Activated T-cell treated with anti-CD3 and anti-CD28 coated beads, Interleukin-2, amount 50 U/mL, for 72 hours (primary cell): ENCODE measurements around the gene INPP5B. TPM values are rescaled to one million over a fixed set of nuclear protein-coding genes. Genes with fewer than 3 reads are reported as not detected.

Source experiments
- ATAC-seq, 2 donors: fragments of 150-1000 bp; cut with Tn5 transposase; replicated peaks in 1 of 2; 2 replicates each; pipeline ENCODE4 v1.10.0; 2021; ENCODE audit warnings: moderate library complexity in 2 of 2, mild to moderate bottlenecking in 1 of 2
- DNase-seq, 2 donors: peaks; one replicate each; pipeline ENCODE4 v3.0.0; 2021 to 2022; ENCODE audit warnings: mixed read lengths in 1 of 2
- H3K27ac Mint-ChIP-seq: one replicate; pipeline ENCODE4 v1.8.0; 2022; ENCODE audit warnings: mild to moderate bottlenecking, moderate library complexity, mixed read lengths
- H3K27me3 Mint-ChIP-seq: one replicate; pipeline ENCODE4 v1.8.0; 2022; ENCODE audit warnings: low read depth, mixed read lengths
- H3K36me3 Mint-ChIP-seq, 2 donors: one replicate each; pipeline ENCODE4 v1.8.0; 2022; ENCODE audit warnings: mixed read lengths in 2 of 2, mild to moderate bottlenecking in 1 of 2; ENCODE audit not compliant: insufficient read depth in 2 of 2
- H3K4me1 Mint-ChIP-seq: one replicate; pipeline ENCODE4 v1.8.0; 2022; ENCODE audit warnings: low read depth, mixed read lengths
- H3K4me3 Mint-ChIP-seq, 2 donors: one replicate each; pipeline ENCODE4 v1.8.0; 2022; ENCODE audit warnings: mild to moderate bottlenecking in 2 of 2, mixed read lengths in 2 of 2, moderate library complexity in 2 of 2
- H3K9me3 Mint-ChIP-seq, 2 donors: one replicate each; pipeline ENCODE4 v1.8.0; 2022; ENCODE audit warnings: mixed read lengths in 2 of 2
- total RNA-seq, 2 donors: library from RNA; stranded (reverse); gene quantifications; one replicate each; pipeline ENCODE4 v1.2.3, GENCODE V29; 2022

Gene INPP5B
- total RNA-seq, 2 donors from 2014 or later: 44.7 to 53.6 TPM

GRCh38 chr1:37824001-37824400 is 122.9 kb downstream of the INPP5B start:
- Mint-ChIP-seq H3K4me1 (peaks cover 12% of the 10 kb centered on the region), H3K27me3 (no peaks in the 10 kb centered on the region), H3K4me3 (no peak overlapping the region), H3K9me3 (no peaks in the 10 kb centered on the region), H3K36me3 (peaks cover 4 to 14% of the 10 kb centered on the region in 2 donors), H3K27ac (no peak overlapping the region)
- DNase-seq (no peak), ATAC-seq (no peak)

- peaks cover 4 to 13% of the 10 kb centered on the region in 2 donors for H3K36me3 Mint-ChIP-seq
- H3K27me3 Mint-ChIP-seq: no peaks in the 10 kb centered on the region
- H3K9me3 Mint-ChIP-seq: no peaks in the 10 kb centered on the region
- H3K4me1 Mint-ChIP-seq: peaks cover 12% of the 10 kb centered on the region
- peak overlapping the region in 1 of 2 donors; percentile 46 for H3K4me3 Mint-ChIP-seq
- peak overlapping the region; percentile 78 for H3K27ac Mint-ChIP-seq
- DNase-seq (peak in 1 of 2 donors; percentile 24), ATAC-seq (peak; percentile 55 to 80)
Measured at GRCh38 chr1:37822906-37823815, 123.7 kb downstream of the INPP5B start.

GRCh38 chr1:37821481-37821880 is 125.4 kb downstream of the INPP5B start:
- no peak overlapping the region for H3K27ac Mint-ChIP-seq
- no peaks in the 10 kb centered on the region for H3K9me3 Mint-ChIP-seq
- H3K4me3 Mint-ChIP-seq: no peak overlapping the region
- DNase-seq (no peak), ATAC-seq (no peak)
- H3K27me3 Mint-ChIP-seq: no peaks in the 10 kb centered on the region
- peaks cover 4 to 16% of the 10 kb centered on the region in 2 donors for H3K36me3 Mint-ChIP-seq
- peaks cover 12% of the 10 kb centered on the region for H3K4me1 Mint-ChIP-seq

DNA sequence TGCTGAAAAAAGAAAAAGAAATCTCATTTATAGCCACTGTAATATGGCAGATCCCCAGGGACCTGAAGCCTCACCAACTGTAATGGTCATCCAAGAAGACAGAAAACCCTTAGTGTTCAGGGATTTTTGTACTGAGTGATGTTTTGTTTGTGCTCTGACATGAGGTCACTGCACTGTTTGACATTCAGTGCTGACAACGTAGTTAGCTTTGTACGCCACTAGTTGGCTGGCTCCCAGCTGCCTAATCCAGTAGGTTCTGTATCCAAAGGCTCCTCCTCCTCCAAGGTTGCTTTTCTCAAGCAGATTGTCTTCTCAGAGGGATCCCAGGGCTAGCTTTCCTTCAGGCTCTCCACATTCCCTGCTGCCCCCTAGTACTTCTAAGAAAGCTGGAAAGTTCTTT is 129.4 kb downstream of the INPP5B start:
- Mint-ChIP-seq H3K27me3 (no peaks in the 10 kb centered on the region), H3K9me3 (no peaks in the 10 kb centered on the region), H3K4me3 (no peak overlapping the region), H3K27ac (no peak overlapping the region), H3K4me1 (peaks cover 5% of the 10 kb centered on the region), H3K36me3 (peaks cover 0 to 20% of the 10 kb centered on the region in 2 donors)
- DNase-seq (no peak), ATAC-seq (no peak)

DNA sequence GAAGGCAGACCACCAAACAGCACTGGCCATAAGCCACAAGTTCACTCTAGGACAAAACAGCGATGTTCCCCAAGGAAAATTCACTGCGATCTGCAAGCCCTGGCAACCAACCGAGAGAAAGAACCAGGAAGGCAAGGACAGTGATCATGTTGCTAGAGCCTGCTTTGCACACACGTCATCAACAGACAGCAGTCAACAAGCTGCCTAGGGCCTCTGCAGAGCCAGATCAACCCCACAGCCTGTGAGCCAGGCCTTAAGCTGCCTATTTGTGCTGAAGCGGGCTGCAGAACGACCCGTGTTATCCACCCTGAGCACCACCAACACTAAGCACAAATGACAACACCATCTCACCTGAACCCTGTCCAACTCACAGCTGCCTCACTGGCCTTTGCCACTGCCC is 132.6 kb downstream of the INPP5B start:
- DNase-seq: no peak
- no peaks in the 10 kb centered on the region for H3K27me3 Mint-ChIP-seq
- ATAC-seq: no peak
- peak overlapping the region; percentile 58 for H3K27ac Mint-ChIP-seq
- H3K4me1 Mint-ChIP-seq: peaks cover 21% of the 10 kb centered on the region
- peaks cover 0 to 9% of the 10 kb centered on the region in 2 donors for H3K36me3 Mint-ChIP-seq
- no peak overlapping the region for H3K4me3 Mint-ChIP-seq
- H3K9me3 Mint-ChIP-seq: no peaks in the 10 kb centered on the region

DNA sequence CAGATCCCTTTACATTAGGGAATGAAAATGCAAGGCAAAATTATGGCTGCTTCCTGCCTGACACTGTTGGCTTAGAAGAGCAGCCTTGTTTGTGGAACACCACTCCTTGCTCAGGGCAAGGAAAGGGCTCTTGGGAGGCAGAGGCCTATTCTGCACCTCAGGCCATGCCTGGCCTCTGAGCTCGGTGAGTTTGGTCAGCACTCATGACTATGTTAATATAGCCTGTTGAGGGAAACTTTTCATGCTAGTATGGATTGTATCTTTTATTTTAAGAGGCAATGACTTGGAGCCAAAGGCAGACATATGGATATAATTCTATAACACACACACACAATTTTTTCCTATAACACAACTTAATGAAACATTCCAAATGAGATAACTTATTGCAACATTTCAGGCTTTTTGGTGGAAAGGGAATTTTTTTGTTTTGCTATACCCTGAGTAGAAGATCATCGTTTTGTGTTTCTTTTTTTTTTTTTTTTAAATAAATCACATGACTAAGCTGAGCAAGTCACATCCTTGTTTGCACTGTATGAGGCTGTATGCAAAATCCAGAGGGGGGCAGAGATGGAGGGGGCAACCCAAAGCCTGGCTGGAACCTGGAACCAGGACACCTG is 133.2 kb downstream of the INPP5B start:
- Mint-ChIP-seq H3K4me1 (peaks cover 27% of the 10 kb centered on the region), H3K27ac (no peak overlapping the region), H3K4me3 (no peak overlapping the region), H3K36me3 (peaks cover 0 to 9% of the 10 kb centered on the region in 2 donors), H3K9me3 (no peaks in the 10 kb centered on the region), H3K27me3 (no peaks in the 10 kb centered on the region)
- ATAC-seq: no peak
- DNase-seq: no peak

DNA sequence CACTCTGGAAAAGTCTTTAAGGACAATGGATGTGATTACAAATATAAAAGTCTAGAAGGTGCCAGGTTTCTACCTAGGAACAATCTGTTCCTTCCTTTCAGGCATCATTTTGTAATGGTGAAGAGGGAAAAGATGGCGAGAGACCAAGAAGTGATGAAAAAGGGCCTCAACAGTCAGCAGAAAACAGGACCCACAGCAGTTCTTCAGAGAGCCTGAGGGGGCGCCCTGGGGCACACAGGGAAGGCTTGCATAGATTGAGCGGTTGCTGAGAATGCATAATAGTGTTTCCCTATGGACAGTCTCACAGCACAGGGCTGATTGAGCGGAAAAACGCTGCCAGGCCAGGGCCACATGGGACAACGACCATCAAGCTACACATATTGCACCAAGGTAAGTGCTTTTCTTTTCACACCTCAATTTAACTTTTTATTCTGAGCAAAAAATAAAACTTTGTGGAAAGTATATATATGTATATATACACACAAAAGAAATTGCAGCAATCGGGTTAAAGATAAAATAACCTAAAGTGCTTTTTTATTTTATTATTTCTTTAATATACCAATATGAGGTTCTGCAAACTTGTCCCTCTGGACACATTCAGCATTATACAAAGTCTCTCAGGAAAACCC is 135.7 kb downstream of the INPP5B start:
- Mint-ChIP-seq H3K27me3 (no peaks in the 10 kb centered on the region), H3K4me1 (peaks cover 38% of the 10 kb centered on the region), H3K4me3 (peak overlapping the region in 1 of 2 donors; percentile 28), H3K27ac (peak overlapping the region; percentile 56), H3K9me3 (no peaks in the 10 kb centered on the region), H3K36me3 (peaks cover 7 to 9% of the 10 kb centered on the region in 2 donors)
- ATAC-seq (peak in 1 of 2 donors; percentile 14), DNase-seq (peak; percentile 73 to 78)

Other genes with a start within 250 kb of the INPP5B start
- gene EPHA10, start 181.9 kb downstream of the INPP5B start, total RNA-seq: under 1 TPM; 0.74 to 1.00 TPM
- gene MANEAL, start 153.2 kb downstream of the INPP5B start, total RNA-seq: 1 to 10 TPM; 1.9 to 2.4 TPM
- 10 to 100 TPM; 21.1 to 21.8 TPM for gene C1orf122, start 139.3 kb downstream of the INPP5B start, total RNA-seq
- 10 to 100 TPM; 30.0 to 31.3 TPM for gene YRDC, start 138.8 kb downstream of the INPP5B start, total RNA-seq
- gene MTF1, start 87.5 kb downstream of the INPP5B start, total RNA-seq: 10 to 100 TPM; 26.8 to 28.1 TPM
- 10 to 100 TPM; 67.9 to 81.4 TPM for gene SF3A3, start 43.0 kb upstream of the INPP5B start, total RNA-seq
- gene FHL3, start 58.5 kb upstream of the INPP5B start, total RNA-seq: 10 to 100 TPM; 32.7 to 34.5 TPM
- gene UTP11, start 65.7 kb upstream of the INPP5B start, total RNA-seq: 10 to 100 TPM; 28.4 to 31.7 TPM
- gene POU3F1, start 99.7 kb upstream of the INPP5B start, total RNA-seq: not detected